ENCODE measurements around the gene BID.

BID gene

DNA sequence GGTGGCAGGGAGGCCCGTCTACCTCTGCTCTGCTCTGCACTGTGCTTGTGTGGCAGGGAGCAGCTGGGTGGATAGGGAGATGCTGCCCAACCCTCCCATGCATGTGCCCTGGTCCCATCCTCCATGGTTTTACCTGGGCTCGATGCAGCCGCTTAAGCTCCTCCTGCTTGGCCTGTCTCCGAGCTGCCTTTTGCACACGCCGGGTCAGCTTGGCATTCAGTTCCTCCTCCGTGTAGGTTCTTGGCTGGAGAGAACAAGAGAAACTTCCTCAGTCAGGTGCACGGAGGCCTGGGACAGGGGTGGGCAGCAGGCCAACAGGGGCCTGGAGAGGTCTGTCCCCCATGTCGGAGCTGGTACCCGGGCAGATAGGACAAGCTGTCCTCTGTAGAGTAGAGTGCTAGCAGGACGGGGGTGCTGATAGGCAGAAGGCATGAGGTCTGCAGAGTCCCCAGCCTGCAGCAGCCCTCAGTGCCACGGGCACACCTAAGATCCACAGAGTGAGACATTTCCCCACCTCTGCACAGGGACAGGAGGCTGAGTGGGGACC is 36.4 kb upstream of the BID start:
- Histone ChIP-seq H3K9me3 (ENCODE audit: control insufficient read depth, insufficient read depth, low read length) (no peaks in the 10 kb centered on the region), H3K4me1 (ENCODE audit: insufficient read depth, low read length) (peaks cover 12% of the 10 kb centered on the region), H3K9ac (ENCODE audit: low read depth, low read length) (no peak overlapping the region), H3K36me3 (ENCODE audit: insufficient read depth, low read length) (0 out of 2 replicates have a peak, but pooled peaks cover 3% of the 10 kb centered on the region)

GRCh38 chr22:17808693-17809403 is 34.6 kb upstream of the BID start:
- Histone ChIP-seq H3K9me3 (ENCODE audit: control insufficient read depth, insufficient read depth, low read length) (no peaks in the 10 kb centered on the region), H3K9ac (ENCODE audit: low read depth, low read length) (no peak overlapping the region), H3K4me1 (ENCODE audit: insufficient read depth, low read length) (peaks cover 24% of the 10 kb centered on the region), H3K36me3 (ENCODE audit: insufficient read depth, low read length) (0 out of 2 replicates have a peak, but pooled peaks cover 3% of the 10 kb centered on the region)

DNA sequence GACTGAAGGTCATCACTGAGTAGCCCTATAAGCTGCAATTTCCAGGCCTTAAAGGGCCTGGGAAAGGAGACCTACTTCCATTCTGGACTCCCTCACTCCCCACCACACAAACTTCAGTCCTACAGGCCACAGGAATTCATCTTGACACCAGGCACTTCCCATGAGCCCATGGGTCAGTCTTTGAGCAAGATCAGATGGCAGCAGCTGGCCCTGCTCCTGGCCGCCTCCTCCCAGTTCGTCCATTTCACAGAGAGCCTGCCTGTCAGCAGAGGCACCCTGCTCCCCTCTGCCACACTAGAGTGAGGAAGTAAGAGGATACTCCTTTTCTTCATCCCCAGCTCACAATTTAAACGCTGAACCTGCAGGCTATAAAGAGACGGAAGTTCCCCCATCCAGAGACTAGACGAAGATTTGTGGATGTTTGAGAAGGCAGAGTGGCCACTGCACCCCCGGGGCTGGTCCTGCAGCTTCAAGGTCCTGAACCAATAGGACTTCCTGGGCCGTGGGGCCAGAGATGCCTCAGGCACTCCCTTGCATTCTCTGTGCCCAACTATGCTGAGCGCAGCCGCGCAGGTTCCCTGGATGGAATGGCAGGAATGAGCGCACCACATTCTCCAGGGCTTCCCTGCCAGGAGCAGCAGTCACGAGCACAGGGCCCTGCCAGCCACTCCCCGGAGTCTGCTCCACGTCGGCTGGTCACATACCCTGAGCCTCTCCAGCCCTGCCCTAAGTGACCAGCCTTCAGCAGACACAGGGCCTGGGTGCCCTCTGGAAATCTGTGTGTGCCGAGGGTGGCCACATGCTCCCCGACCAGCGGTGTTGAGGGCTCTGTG is 33.5 kb upstream of the BID start:
- Histone ChIP-seq H3K36me3 (ENCODE audit: insufficient read depth, low read length) (0 out of 2 replicates have a peak, but pooled peaks cover 3% of the 10 kb centered on the region), H3K9me3 (ENCODE audit: control insufficient read depth, insufficient read depth, low read length) (no peaks in the 10 kb centered on the region), H3K9ac (ENCODE audit: low read depth, low read length) (no peak overlapping the region), H3K4me1 (ENCODE audit: insufficient read depth, low read length) (peaks cover 28% of the 10 kb centered on the region)

GRCh38 chr22:17807086-17807485 is 32.8 kb upstream of the BID start:
- H3K9ac ChIP-seq (ENCODE audit: low read depth, low read length), result no peak overlapping the region
- peaks cover 28% of the 10 kb centered on the region for H3K4me1 ChIP-seq (ENCODE audit: insufficient read depth, low read length)
- H3K9me3 ChIP-seq (ENCODE audit: control insufficient read depth, insufficient read depth, low read length), result no peaks in the 10 kb centered on the region
- peaks cover 3% of the 10 kb centered on the region; the same call in 1 of the 2 replicates for H3K36me3 ChIP-seq (ENCODE audit: insufficient read depth, low read length)

DNA sequence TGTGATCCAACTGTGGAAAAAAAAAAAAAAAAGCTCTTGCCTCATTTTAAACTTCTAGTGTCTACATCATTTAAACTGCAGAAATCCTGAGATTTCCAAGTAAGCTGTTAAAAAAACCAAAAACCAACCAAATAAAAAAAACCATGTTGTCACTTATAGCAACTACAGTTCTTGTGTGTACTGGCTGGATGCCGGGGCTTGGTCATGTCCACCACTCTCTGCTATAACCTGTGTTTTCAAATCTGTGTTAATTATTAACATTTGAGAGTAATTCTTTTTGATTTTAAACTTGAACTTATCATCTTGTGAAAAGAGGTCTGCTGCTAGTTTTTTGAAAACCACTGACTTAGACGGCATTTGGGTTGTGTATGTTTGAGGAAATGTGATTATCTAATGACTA is 32.2 kb upstream of the BID start:
- peaks cover 28% of the 10 kb centered on the region for H3K4me1 ChIP-seq (ENCODE audit: insufficient read depth, low read length)
- no peak overlapping the region for H3K9ac ChIP-seq (ENCODE audit: low read depth, low read length)
- H3K36me3 ChIP-seq (ENCODE audit: insufficient read depth, low read length), result peaks cover 2% of the 10 kb centered on the region; the same call in 1 of the 2 replicates
- H3K9me3 ChIP-seq (ENCODE audit: control insufficient read depth, insufficient read depth, low read length), result no peaks in the 10 kb centered on the region

GRCh38 chr22:17804331-17805080 is 30.2 kb upstream of the BID start:
- Histone ChIP-seq H3K9me3 (ENCODE audit: control insufficient read depth, insufficient read depth, low read length) (no peaks in the 10 kb centered on the region), H3K36me3 (ENCODE audit: insufficient read depth, low read length) (no peaks in the 10 kb centered on the region; the same call in 1 of the 2 replicates), H3K4me1 (ENCODE audit: insufficient read depth, low read length) (peaks cover 28% of the 10 kb centered on the region), H3K9ac (ENCODE audit: low read depth, low read length) (no peak overlapping the region)

GRCh38 chr22:17803609-17804270 is 29.5 kb upstream of the BID start:
- H3K9me3 ChIP-seq (ENCODE audit: control insufficient read depth, insufficient read depth, low read length), result no peaks in the 10 kb centered on the region
- H3K36me3 ChIP-seq (ENCODE audit: insufficient read depth, low read length), result no peaks in the 10 kb centered on the region; the same call in 1 of the 2 replicates
- H3K9ac ChIP-seq (ENCODE audit: low read depth, low read length), result no peak overlapping the region
- peaks cover 28% of the 10 kb centered on the region for H3K4me1 ChIP-seq (ENCODE audit: insufficient read depth, low read length)

DNA sequence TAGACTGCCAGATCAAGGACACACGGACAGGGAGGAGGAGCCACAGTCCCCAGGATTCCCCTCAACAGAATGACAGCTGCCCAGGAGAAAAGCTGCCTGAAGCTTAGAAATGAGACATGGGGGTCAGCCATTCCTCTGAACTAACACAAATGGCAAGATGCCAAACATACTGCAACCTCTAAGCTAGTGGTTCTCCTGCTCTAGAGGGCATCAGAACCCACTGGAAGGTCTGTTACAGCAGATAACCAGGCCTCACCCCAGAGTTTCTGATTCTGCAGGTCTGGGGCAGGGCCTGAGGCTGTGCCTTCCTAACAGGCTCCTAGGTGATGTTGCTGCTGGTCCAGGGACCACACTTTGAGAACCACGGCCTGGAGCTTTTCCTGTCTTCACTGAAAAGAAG is 28.6 kb upstream of the BID start:
- no peaks in the 10 kb centered on the region for H3K9me3 ChIP-seq (ENCODE audit: control insufficient read depth, insufficient read depth, low read length)
- no peaks in the 10 kb centered on the region; the same call in 1 of the 2 replicates for H3K36me3 ChIP-seq (ENCODE audit: insufficient read depth, low read length)
- H3K4me1 ChIP-seq (ENCODE audit: insufficient read depth, low read length), result peaks cover 22% of the 10 kb centered on the region

GRCh38 chr22:17802411-17802810 is 28.1 kb upstream of the BID start:
- peaks cover 18% of the 10 kb centered on the region for H3K4me1 ChIP-seq (ENCODE audit: insufficient read depth, low read length)
- H3K36me3 ChIP-seq (ENCODE audit: insufficient read depth, low read length), result no peaks in the 10 kb centered on the region; the same call in 1 of the 2 replicates
- H3K9ac ChIP-seq (ENCODE audit: low read depth, low read length), result no peak overlapping the region
- no peaks in the 10 kb centered on the region for H3K9me3 ChIP-seq (ENCODE audit: control insufficient read depth, insufficient read depth, low read length)

More for the DNA sequence above, 28.6 kb upstream of the BID start:
- H3K9ac ChIP-seq (ENCODE audit: low read depth, low read length), result no peak overlapping the region

GRCh38 chr22:17797721-17798559 is 23.7 kb upstream of the BID start:
- no peaks in the 10 kb centered on the region; the same call in 1 of the 2 replicates for H3K36me3 ChIP-seq (ENCODE audit: insufficient read depth, low read length)
- H3K9me3 ChIP-seq (ENCODE audit: control insufficient read depth, insufficient read depth, low read length), result no peaks in the 10 kb centered on the region
- H3K9ac ChIP-seq (ENCODE audit: low read depth, low read length), result no peak overlapping the region
- H3K4me1 ChIP-seq (ENCODE audit: insufficient read depth, low read length), result no peaks in the 10 kb centered on the region

GRCh38 chr22:17796695-17797094 is 22.4 kb upstream of the BID start:
- no peak overlapping the region for H3K9ac ChIP-seq (ENCODE audit: low read depth, low read length)

DNA sequence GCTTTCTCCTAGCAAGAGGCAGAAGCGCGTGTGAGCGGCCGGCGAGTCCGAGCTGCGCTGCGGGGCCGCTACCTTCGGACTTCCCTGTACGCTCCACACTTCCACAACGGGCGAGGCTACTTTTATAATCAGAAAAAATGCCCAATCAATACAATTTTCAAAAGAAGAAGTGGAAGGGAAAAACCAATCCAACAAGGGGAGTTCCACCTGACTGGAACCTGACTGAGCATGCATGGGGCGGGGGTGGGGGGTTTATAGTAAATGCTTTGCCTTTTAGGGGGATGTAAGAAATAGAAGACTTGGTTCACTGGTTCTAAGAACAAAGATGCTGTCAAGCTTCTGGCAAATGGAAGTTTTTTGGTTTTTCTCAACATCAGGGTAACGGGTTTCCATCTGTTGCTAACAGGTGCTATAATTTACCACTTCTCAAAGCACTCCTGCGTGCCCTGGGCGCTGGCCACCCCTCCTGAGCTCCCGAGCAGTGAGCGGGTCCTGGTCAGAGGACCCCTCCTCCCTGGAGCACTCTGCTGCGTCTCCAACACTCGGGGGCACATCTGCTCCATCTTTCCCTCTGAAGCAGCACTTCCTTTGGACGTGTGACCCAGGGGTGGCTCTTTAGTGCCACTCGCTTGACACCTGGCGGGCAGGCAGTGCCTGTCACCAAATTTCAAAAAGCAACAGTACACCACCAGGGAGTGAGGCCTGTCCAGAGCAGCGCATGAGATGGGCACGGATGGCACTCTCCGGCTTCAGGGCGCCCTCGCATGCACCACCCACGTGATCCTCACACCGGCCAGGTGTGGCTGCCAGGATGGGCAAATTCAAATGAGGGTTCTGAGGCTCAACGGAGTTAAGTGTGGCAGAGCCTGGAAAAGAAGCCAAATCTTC is 21.6 kb upstream of the BID start:
- no peaks in the 10 kb centered on the region for H3K9me3 ChIP-seq (ENCODE audit: control insufficient read depth, insufficient read depth, low read length)
- no peaks in the 10 kb centered on the region for H3K36me3 ChIP-seq (ENCODE audit: insufficient read depth, low read length)
- H3K9ac ChIP-seq (ENCODE audit: low read depth, low read length), result no peak overlapping the region
- no peaks in the 10 kb centered on the region for H3K4me1 ChIP-seq (ENCODE audit: insufficient read depth, low read length)

More at GRCh38 chr22:17796695-17797094, 22.4 kb upstream of the BID start:
- H3K9me3 ChIP-seq (ENCODE audit: control insufficient read depth, insufficient read depth, low read length), result no peaks in the 10 kb centered on the region
- no peaks in the 10 kb centered on the region for H3K4me1 ChIP-seq (ENCODE audit: insufficient read depth, low read length)
- no peaks in the 10 kb centered on the region for H3K36me3 ChIP-seq (ENCODE audit: insufficient read depth, low read length)

All from ES-I3 (cell line).